HCT116 (cell line): ENCODE data around the gene DNAJC25. TPM values are rescaled to one million over a fixed set of nuclear protein-coding genes. Genes with fewer than 3 reads are reported as not detected.

ENCODE experiments used
- ATAC-seq: fragments of 200-7000 bp; cut with Tn5 transposase; 2 replicates; pipeline ENCODE4 v1.9.1; 2020; ENCODE audit warnings: mild to moderate bottlenecking, moderate library complexity
- BruUV-seq: library from RNA; stranded (reverse); fragments of 400-500 nt; replicated peaks from 2 replicates; lab custom pipeline; 2021; lab: Mats Ljungman, UMichigan
- CTCF ChIA-PET: fragments of 300-600 bp; sonication (Branson Sonifier 250); formaldehyde crosslinking; loops from one replicate; lab custom pipeline; 2021; ENCODE audit warnings: antibody characterized with exemption; lab: Charles Lee
- POLR2A ChIA-PET: fragments of 300-600, 350-600 bp; sonication (Branson Sonifier 250); formaldehyde crosslinking; loops from one replicate; lab custom pipeline; 2021; ENCODE audit warnings: antibody characterized with exemption; lab: Charles Lee
- RAD21 ChIA-PET, 2 experiments: fragments of 300-600 bp; sonication (Branson Sonifier 250); formaldehyde crosslinking; loops; one replicate each; lab custom pipeline; 2023; ENCODE audit warnings: low total read pairs in 2 of 2; ENCODE audit not compliant: uncharacterized antibody in 2 of 2, unreplicated experiment in 2 of 2, low non-redundant PET in 1 of 2; lab: Charles Lee
- DNase-seq: peaks from one replicate; pipeline ENCODE4 v3.0.0-alpha.2; 2010; ENCODE audit warnings: low read depth, low spot score
- H2AFZ ChIP-seq: fragments of 200-600 bp; shearing (Covaris generic), sonication (generic); 2 replicates; pipeline ENCODE4 v1.6.1; 2017; ENCODE audit warnings: low read depth, mixed run types, mixed read lengths, antibody characterized with exemption, low read length; ENCODE audit not compliant: poor library complexity, severe bottlenecking
- H3K27ac ChIP-seq: 2 replicates; pipeline ENCODE4 v1.5.1; 2012; ENCODE audit warnings: low read depth, low read length
- H3K27me3 ChIP-seq: fragments of 200-600 bp; sonication (generic); 2 replicates; pipeline ENCODE4 v1.6.1; 2016; ENCODE audit warnings: mixed run types, low read length, mixed read lengths; ENCODE audit not compliant: insufficient read depth
- H3K36me3 ChIP-seq, 2 experiments: fragments of 200-500 bp in 1 of 2; fragments of 200-600 bp in 1 of 2; sonication (Bioruptor generic) in 1 of 2; sonication (generic) in 1 of 2; 2 replicates each; pipeline versions ENCODE4 v1.5.1 to v1.6.1; 2014 to 2016; ENCODE audit warnings: low read length in 2 of 2, inconsistent platforms in 1 of 2, mixed read lengths in 1 of 2, mixed run types in 1 of 2; ENCODE audit not compliant: insufficient read depth in 2 of 2, control insufficient read depth in 1 of 2
- H3K4me1 ChIP-seq, 2 experiments: fragments of 200-600 bp in 1 of 2; sonication (generic) in 1 of 2; 2 replicates each; pipeline versions ENCODE4 v1.5.1 to v1.6.1; 2012 to 2017; ENCODE audit warnings: low read length in 2 of 2, inconsistent platforms in 1 of 2, mild to moderate bottlenecking in 1 of 2, mixed read lengths in 1 of 2, mixed run types in 1 of 2, moderate library complexity in 1 of 2; ENCODE audit not compliant: insufficient read depth in 2 of 2, control insufficient read depth in 1 of 2
- H3K4me2 ChIP-seq: fragments of 200-600 bp; sonication (generic); 2 replicates; pipeline ENCODE4 v1.6.1; 2017; ENCODE audit warnings: mixed run types, low read length, mixed read lengths
- H3K4me3 ChIP-seq, 2 experiments: fragments of 200-600 bp in 1 of 2; sonication (generic) in 1 of 2; replicated peaks in 1 of 2; 2 replicates each; pipeline ENCODE4 v1.5.1; 2011 to 2016; ENCODE audit warnings: low read length in 2 of 2, control low read depth in 1 of 2, low read depth in 1 of 2, mild to moderate bottlenecking in 1 of 2, mixed read lengths in 1 of 2, mixed run types in 1 of 2
- H3K79me2 ChIP-seq: fragments of 200-600 bp; sonication (generic); 2 replicates; pipeline ENCODE4 v1.6.1; 2017; ENCODE audit warnings: mild to moderate bottlenecking, mixed run types, low read length, moderate library complexity, mixed read lengths; ENCODE audit not compliant: insufficient read depth
- H3K9ac ChIP-seq: fragments of 200-600 bp; sonication (generic); 2 replicates; pipeline ENCODE4 v1.6.1; 2016; ENCODE audit warnings: low read length, mixed read lengths
- H3K9me2 ChIP-seq: fragments of 200-600 bp; sonication (generic), shearing (Covaris generic); 2 replicates; pipeline ENCODE4 v1.6.1; 2017; ENCODE audit warnings: mixed run types, mild to moderate bottlenecking, moderate library complexity; ENCODE audit not compliant: insufficient read depth
- H3K9me3 ChIP-seq, 2 experiments: fragments of 200-500 bp in 1 of 2; fragments of 200-600 bp in 1 of 2; sonication (Bioruptor generic) in 1 of 2; sonication (generic) in 1 of 2; 2 replicates each; pipeline ENCODE4 v1.6.1; 2014 to 2017; ENCODE audit warnings: low read length in 2 of 2, mixed read lengths in 2 of 2, inconsistent platforms in 1 of 2, low read depth in 1 of 2, mild to moderate bottlenecking in 1 of 2, mixed run types in 1 of 2, moderate library complexity in 1 of 2; ENCODE audit not compliant: control insufficient read depth in 1 of 2, insufficient read depth in 1 of 2
- H4K20me1 ChIP-seq: fragments of 200-600 bp; sonication (generic), shearing (Covaris generic); 2 replicates; pipeline ENCODE4 v1.6.1; 2017; ENCODE audit warnings: mixed run types, mild to moderate bottlenecking, moderate library complexity; ENCODE audit not compliant: insufficient read depth
- ATF3 ChIP-seq: IDR thresholded peaks from 2 replicates; pipeline ENCODE4 v1.6.1; 2012
- CEBPB ChIP-seq: IDR thresholded peaks from 2 replicates; pipeline ENCODE4 v1.6.1; 2012; ENCODE audit warnings: low read depth
- ELF1 ChIP-seq: IDR thresholded peaks from 2 replicates; pipeline ENCODE4 v1.6.1; 2012; ENCODE audit warnings: low read depth, borderline replicate concordance
- JUND ChIP-seq: IDR thresholded peaks from 2 replicates; pipeline ENCODE4 v1.6.1; 2012
- POLR2A ChIP-seq: IDR thresholded peaks from 2 replicates; pipeline ENCODE4 v1.7.0; 2011; ENCODE audit warnings: borderline replicate concordance; ENCODE audit not compliant: insufficient read depth, insufficient read length; ENCODE audit errors: extremely low read depth
- POLR2AphosphoS5 ChIP-seq: IDR thresholded peaks from 2 replicates; pipeline ENCODE4 v1.6.1; 2011; ENCODE audit warnings: mild to moderate bottlenecking, low read depth, low read length, moderate library complexity
- SIN3A ChIP-seq: IDR thresholded peaks from 2 replicates; pipeline ENCODE4 v1.6.1; 2012; ENCODE audit warnings: low read depth
- SRF ChIP-seq: IDR thresholded peaks from 2 replicates; pipeline ENCODE4 v1.6.1; 2012; ENCODE audit warnings: low read depth
- TCF7L2 ChIP-seq: IDR thresholded peaks from 2 replicates; pipeline ENCODE4 v1.7.0; 2011; ENCODE audit warnings: borderline replicate concordance, inconsistent platforms; ENCODE audit not compliant: insufficient read depth, insufficient read length; ENCODE audit errors: extremely low read depth
- ZBTB33 ChIP-seq: IDR thresholded peaks from 2 replicates; pipeline ENCODE4 v1.6.1; 2011; ENCODE audit warnings: mild to moderate bottlenecking, low read length, moderate library complexity; ENCODE audit not compliant: insufficient replicate concordance; ENCODE audit errors: extremely low read depth
- ZFX ChIP-seq: fragments of 450-650 bp; IDR thresholded peaks from 2 replicates; pipeline ENCODE4 v1.6.1; 2017
- ZNF274 ChIP-seq: fragments of 200-500 bp; sonication (Bioruptor generic); IDR thresholded peaks from 2 replicates; pipeline ENCODE4 v1.6.1; 2014; ENCODE audit warnings: mild to moderate bottlenecking, low read depth, low read length, inconsistent platforms
- intact Hi-C: fragments of 100-400 bp; cut with micrococcal nuclease; formaldehyde crosslinking; loops from 2 replicates; pipeline ENCODE4 v1.10.0; 2022
- total RNA-seq: library from RNA; stranded (reverse); gene quantifications from one replicate; pipeline ENCODE4 v1.2.1, GENCODE V29; 2021; ENCODE audit not compliant: unreplicated experiment

The DNAJC25 gene
- total RNA-seq, 1 experiment from 2014 or later: 7.1 TPM

GRCh38 chr9:111605041-111605559, 26.0 kb upstream of the DNAJC25 start:
- Histone ChIP-seq H3K9ac (no peak overlapping the region), H3K4me2 (no peak overlapping the region), H4K20me1 (no peaks in the 10 kb centered on the region), H3K9me3 (no peaks in the 10 kb centered on the region), H3K27me3 (no peaks in the 10 kb centered on the region), H2AFZ (no peak overlapping the region), H3K4me1 (no peaks in the 10 kb centered on the region), H3K27ac (no peak overlapping the region), H3K79me2 (no peaks in the 10 kb centered on the region), H3K36me3 (no peaks in the 10 kb centered on the region), H3K4me3 (no peak overlapping the region), H3K9me2 (no peaks in the 10 kb centered on the region)
- DNase-seq (no peak), ATAC-seq (no peak)
- intact Hi-C loops: no loop called here
- no TSS peak for BruUV-seq
- TF ChIP-seq SIN3A (no peak), POLR2AphosphoS5 (no peak), TCF7L2 (no peak), ELF1 (no peak), SRF (no peak), ATF3 (no peak), ZFX (no peak), JUND (no peak), ZBTB33 (no peak), ZNF274 (no peak), CEBPB (no peak), POLR2A (no peak)
- CTCF ChIA-PET: no interaction called here
- POLR2A ChIA-PET: interaction anchor here (0.6 kb wide), 1 partner anchor 497 kb away, joined by 3 read pairs; no protein-coding TSS in a partner anchor
- RAD21 ChIA-PET: no interaction called here
